ENCODE results near the gene GABRB1.

GRCh38 chr4:47463235-47463956, 432.0 kb downstream of the GABRB1 start, which contains the start of gene COMMD8:
- no peak for TF ChIP-seq POLR2A (IDR thresholded peaks at IDR 0.05)
- peak; percentile 30 to 52 (median 32) for TF ChIP-seq CTCF (IDR thresholded peaks at IDR 0.05)
- peak; percentile 50 to 73 (median 61) for TF ChIP-seq POLR2AphosphoS5 (IDR thresholded peaks at IDR 0.05)
